ENCODE data around the gene CRYBA4.

The CRYBA4 gene

GRCh38 chr22:26629988-26630761 lies 8.4 kb downstream of the CRYBA4 start:
- DNase-seq (ENCODE audit: low spot score) = no peak

GRCh38 chr22:26631282-26631681 lies 9.5 kb downstream of the CRYBA4 start:
- DNase-seq (ENCODE audit: low spot score) = no peak

GRCh38 chr22:26632422-26633155 lies 10.8 kb downstream of the CRYBA4 start:
- no peak for DNase-seq (ENCODE audit: low spot score)

- no peak for DNase-seq (ENCODE audit: low spot score)
These were observed 12.4 kb downstream of the CRYBA4 start for GRCh38 chr22:26634189-26634588.

- no peak for DNase-seq (ENCODE audit: low spot score)
These were observed 13.4 kb downstream of the CRYBA4 start for GRCh38 chr22:26635117-26635516.

GRCh38 chr22:26636296-26636695 lies 14.5 kb downstream of the CRYBA4 start:
- no peak for DNase-seq (ENCODE audit: low spot score)

GRCh38 chr22:26642465-26643417 lies 21.0 kb downstream of the CRYBA4 start:
- no peak for DNase-seq (ENCODE audit: low spot score)

GRCh38 chr22:26643418-26644100 lies 21.8 kb downstream of the CRYBA4 start:
- no peak for DNase-seq (ENCODE audit: low spot score)

- DNase-seq (ENCODE audit: low spot score) = no peak
These were observed 24.4 kb downstream of the CRYBA4 start for GRCh38 chr22:26646158-26646557.

- DNase-seq (ENCODE audit: low spot score) = peak; percentile 64
These were observed 26.3 kb downstream of the CRYBA4 start for GRCh38 chr22:26648011-26648497.

- DNase-seq (ENCODE audit: low spot score) = no peak
These were observed 27.0 kb downstream of the CRYBA4 start for GRCh38 chr22:26648528-26649388.

GRCh38 chr22:26650722-26651421 lies 29.1 kb downstream of the CRYBA4 start:
- no peak for DNase-seq (ENCODE audit: low spot score)

GRCh38 chr22:26651815-26652214 lies 30.1 kb downstream of the CRYBA4 start:
- no peak for DNase-seq (ENCODE audit: low spot score)

GRCh38 chr22:26656891-26657851 lies 35.4 kb downstream of the CRYBA4 start, which contains the start of gene MIAT:
Gene MIAT, plus strand, starts transcription at chr22:26657588.
- DNase-seq (ENCODE audit: low spot score) = peak; percentile 74

- DNase-seq (ENCODE audit: low spot score) = no peak
These were observed 36.4 kb downstream of the CRYBA4 start for GRCh38 chr22:26658161-26658560.

GRCh38 chr22:26658671-26659478 lies 37.1 kb downstream of the CRYBA4 start:
- DNase-seq (ENCODE audit: low spot score) = peak; percentile 80

GRCh38 chr22:26660356-26660755 lies 38.6 kb downstream of the CRYBA4 start:
- DNase-seq (ENCODE audit: low spot score) = no peak
